ENCODE measurements around the gene EFCAB6. TPM values are rescaled to one million over a fixed set of nuclear protein-coding genes. Genes with fewer than 3 reads are reported as not detected.

The EFCAB6 gene
- polyA plus RNA-seq, 3 donors: not detected

DNA sequence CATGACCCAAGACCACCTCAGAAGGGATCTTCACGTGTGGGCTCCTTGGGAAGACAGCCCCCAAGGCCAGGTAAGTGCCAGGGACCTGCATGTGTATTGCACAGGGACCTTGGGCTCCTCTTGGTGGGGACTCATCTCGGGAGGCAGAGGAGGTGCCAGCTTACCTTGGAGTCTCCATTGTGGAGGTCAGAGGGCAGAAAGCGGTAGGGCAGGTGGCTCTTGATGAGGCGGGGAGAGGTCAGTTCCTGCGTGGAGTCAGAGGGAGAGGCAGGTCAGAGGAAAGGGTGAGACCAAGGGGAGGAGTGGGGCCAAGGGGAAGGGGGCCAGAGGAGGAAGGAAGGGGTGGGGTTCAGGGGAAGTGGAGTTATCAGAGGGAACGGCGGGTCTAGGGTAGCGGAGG, 27.7 kb upstream of the EFCAB6 start:
- H3K4me3 ChIP-seq (replicated peaks in 1 of 3; ENCODE audit: low read depth in 2 of 3, low read length in 3 of 3): no peak overlapping the region
- H3K79me2 ChIP-seq (ENCODE audit: insufficient read depth, low read length): no peaks in the 10 kb centered on the region
- H3K27ac Mint-ChIP-seq: no peak overlapping the region
- no peaks in the 10 kb centered on the region for H3K4me1 ChIP-seq (ENCODE audit: control insufficient read depth in 1 of 2, insufficient read depth in 2 of 2, low read length in 2 of 2)
- H2AFZ ChIP-seq (ENCODE audit: insufficient read depth, low read depth, low read length, poor library complexity, severe bottlenecking): no peak overlapping the region
- no peak for DNase-seq
- H3K27ac ChIP-seq (ENCODE audit: low read depth in 1 of 2, low read length in 2 of 2): no peak overlapping the region
- peaks cover 2 to 10% (median 5%) of the 10 kb centered on the region in 3 donors for H3K27me3 Mint-ChIP-seq (ENCODE audit: low read depth in 3 of 3)
- H3K9me3 Mint-ChIP-seq: peaks cover 0 to 2% (median 0%) of the 10 kb centered on the region in 7 donors
- H3K27me3 ChIP-seq (ENCODE audit: control insufficient read depth in 2 of 2, insufficient read depth in 2 of 2, low read length in 2 of 2): no peaks in the 10 kb centered on the region
- no peak overlapping the region for H3K4me3 Mint-ChIP-seq
- no peaks in the 10 kb centered on the region for H3K36me3 Mint-ChIP-seq
- H3K36me3 ChIP-seq (replicated peaks in 1 of 2; ENCODE audit: control insufficient read depth in 1 of 2, insufficient read depth in 2 of 2, low read length in 2 of 2): no peaks in the 10 kb centered on the region
- H3K9ac ChIP-seq (ENCODE audit: insufficient read depth, low read length, poor library complexity, severe bottlenecking): no peak overlapping the region
- 48% methylated on average over 8 of the region's 8 CpGs for whole genome bisulfite sequencing (ENCODE audit: insufficient coverage)
- intact Hi-C loops (cut with micrococcal nuclease): no loop called here
- H3K4me2 ChIP-seq (replicated peaks; ENCODE audit: extremely low read depth, low read length, poor library complexity, severe bottlenecking): no peak overlapping the region
- H4K20me1 ChIP-seq (ENCODE audit: insufficient read depth, low read length): no peaks in the 10 kb centered on the region
- no peaks in the 10 kb centered on the region for H3K4me1 Mint-ChIP-seq
- TF ChIP-seq, protein P1, sequence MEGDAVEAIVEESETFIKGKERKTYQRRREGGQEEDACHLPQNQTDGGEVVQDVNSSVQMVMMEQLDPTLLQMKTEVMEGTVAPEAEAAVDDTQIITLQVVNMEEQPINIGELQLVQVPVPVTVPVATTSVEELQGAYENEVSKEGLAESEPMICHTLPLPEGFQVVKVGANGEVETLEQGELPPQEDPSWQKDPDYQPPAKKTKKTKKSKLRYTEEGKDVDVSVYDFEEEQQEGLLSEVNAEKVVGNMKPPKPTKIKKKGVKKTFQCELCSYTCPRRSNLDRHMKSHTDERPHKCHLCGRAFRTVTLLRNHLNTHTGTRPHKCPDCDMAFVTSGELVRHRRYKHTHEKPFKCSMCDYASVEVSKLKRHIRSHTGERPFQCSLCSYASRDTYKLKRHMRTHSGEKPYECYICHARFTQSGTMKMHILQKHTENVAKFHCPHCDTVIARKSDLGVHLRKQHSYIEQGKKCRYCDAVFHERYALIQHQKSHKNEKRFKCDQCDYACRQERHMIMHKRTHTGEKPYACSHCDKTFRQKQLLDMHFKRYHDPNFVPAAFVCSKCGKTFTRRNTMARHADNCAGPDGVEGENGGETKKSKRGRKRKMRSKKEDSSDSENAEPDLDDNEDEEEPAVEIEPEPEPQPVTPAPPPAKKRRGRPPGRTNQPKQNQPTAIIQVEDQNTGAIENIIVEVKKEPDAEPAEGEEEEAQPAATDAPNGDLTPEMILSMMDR (IDR thresholded peaks at IDR 0.05): no peak
- no peaks in the 10 kb centered on the region for H3K9me3 ChIP-seq (replicated peaks in 1 of 2; ENCODE audit: control insufficient read depth in 1 of 2, insufficient read depth in 1 of 2, low read length in 2 of 2)

DNA sequence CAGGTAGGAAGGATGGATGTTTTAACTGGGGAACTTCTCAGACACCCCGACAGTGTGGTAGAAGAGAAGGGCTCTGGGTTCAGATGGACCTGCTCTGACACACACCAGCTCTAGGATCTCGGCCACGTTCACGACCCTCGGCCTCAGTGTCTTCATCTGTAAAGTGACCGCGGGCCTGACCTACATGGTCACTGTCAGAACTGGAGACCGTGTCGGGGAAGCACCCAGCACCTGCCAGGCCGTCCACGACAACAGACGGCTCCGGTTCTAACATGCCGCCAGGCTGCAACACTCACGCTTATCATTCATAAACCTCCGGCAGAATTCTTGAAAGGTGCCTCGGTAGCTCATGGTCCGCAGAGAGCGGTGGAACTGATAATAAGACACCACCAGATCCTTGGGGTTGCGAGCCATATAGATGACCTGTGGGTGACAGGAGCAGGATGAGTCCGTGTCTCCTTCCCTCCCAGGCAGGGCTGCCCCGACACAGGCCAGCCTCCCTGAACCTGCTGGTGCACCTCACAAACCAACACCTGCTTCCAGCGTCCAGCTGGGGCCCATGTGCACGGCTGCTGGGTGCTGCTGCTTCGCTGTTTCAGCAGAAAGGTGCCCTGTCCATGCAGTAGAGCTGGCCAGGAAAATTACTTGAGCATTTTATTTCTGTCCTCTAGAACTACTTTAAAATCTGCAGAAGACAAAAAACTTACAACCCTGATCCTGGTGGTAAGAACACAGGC, 26.6 kb upstream of the EFCAB6 start:
- no peaks in the 10 kb centered on the region for H3K27me3 ChIP-seq (ENCODE audit: control insufficient read depth in 2 of 2, insufficient read depth in 2 of 2, low read length in 2 of 2)
- no peaks in the 10 kb centered on the region for H3K4me1 ChIP-seq (ENCODE audit: control insufficient read depth in 1 of 2, insufficient read depth in 2 of 2, low read length in 2 of 2)
- H3K27ac Mint-ChIP-seq: no peak overlapping the region
- no peak overlapping the region for H3K9ac ChIP-seq (ENCODE audit: insufficient read depth, low read length, poor library complexity, severe bottlenecking)
- no peak overlapping the region for H2AFZ ChIP-seq (ENCODE audit: insufficient read depth, low read depth, low read length, poor library complexity, severe bottlenecking)
- TF ChIP-seq, protein P1 (IDR thresholded peaks at IDR 0.05): no peak
- no peaks in the 10 kb centered on the region for H3K79me2 ChIP-seq (ENCODE audit: insufficient read depth, low read length)
- H3K4me1 Mint-ChIP-seq: no peaks in the 10 kb centered on the region
- intact Hi-C loops (cut with micrococcal nuclease): no loop called here
- H4K20me1 ChIP-seq (ENCODE audit: insufficient read depth, low read length): no peaks in the 10 kb centered on the region
- peaks cover 4 to 14% (median 7%) of the 10 kb centered on the region in 3 donors for H3K27me3 Mint-ChIP-seq (ENCODE audit: low read depth in 3 of 3)
- peaks cover 0 to 2% (median 0%) of the 10 kb centered on the region in 7 donors for H3K9me3 Mint-ChIP-seq
- no peak overlapping the region for H3K4me3 ChIP-seq (replicated peaks in 1 of 3; ENCODE audit: low read depth in 2 of 3, low read length in 3 of 3)
- no peaks in the 10 kb centered on the region for H3K36me3 Mint-ChIP-seq
- H3K36me3 ChIP-seq (replicated peaks in 1 of 2; ENCODE audit: control insufficient read depth in 1 of 2, insufficient read depth in 2 of 2, low read length in 2 of 2): no peaks in the 10 kb centered on the region
- DNase-seq: no peak
- 96% methylated on average over 23 of the region's 25 CpGs for WGBS (ENCODE audit: insufficient coverage)
- no peak overlapping the region for H3K27ac ChIP-seq (ENCODE audit: low read depth in 1 of 2, low read length in 2 of 2)
- no peak overlapping the region for H3K4me2 ChIP-seq (replicated peaks; ENCODE audit: extremely low read depth, low read length, poor library complexity, severe bottlenecking)
- no peak overlapping the region for H3K4me3 Mint-ChIP-seq
- no peaks in the 10 kb centered on the region for H3K9me3 ChIP-seq (replicated peaks in 1 of 2; ENCODE audit: control insufficient read depth in 1 of 2, insufficient read depth in 1 of 2, low read length in 2 of 2)

All from CD14-positive monocyte (primary cell).